Spleen (tissue), 11 donors: Measurements from ENCODE around the gene SLC6A18. TPM values are rescaled to one million over a fixed set of nuclear protein-coding genes. Genes with fewer than 3 reads are reported as not detected.
"Not testable (repeated sequence)": the region's sequence is repeated elsewhere in the genome, so short reads cannot be mapped to it uniquely, and the experiment has no call there.

Experiments used
- DNase-seq: peaks from one replicate; pipeline ENCODE4 v3.0.0-alpha.2; 2020
- H3K27ac ChIP-seq, 8 donors: fragments of 200-600 bp; sonication (generic) in 7 of 8; 1 replicate in 4 of 8; 2 replicates in 4 of 8; pipeline versions ENCODE4 v1.5.0 to v1.8.0; 2016 to 2021; ENCODE audit warnings: inconsistent platforms in 4 of 8, mild to moderate bottlenecking in 4 of 8, moderate library complexity in 1 of 8
- H3K27me3 ChIP-seq, 7 donors: fragments of 200-600 bp; sonication (generic) in 6 of 7; replicated peaks in 1 of 7; 1 replicate in 4 of 7; 2 replicates in 3 of 7; pipeline versions ENCODE4 v1.5.0 to v1.8.0; 2016 to 2021; ENCODE audit warnings: inconsistent platforms in 3 of 7, mild to moderate bottlenecking in 1 of 7
- H3K36me3 ChIP-seq, 6 donors: fragments of 200-600 bp; sonication (generic) in 5 of 6; 1 replicate in 4 of 6; 2 replicates in 2 of 6; pipeline versions ENCODE4 v1.5.0 to v1.8.0; 2016 to 2021; ENCODE audit warnings: inconsistent platforms in 2 of 6
- H3K4me1 ChIP-seq, 6 donors: fragments of 200-600 bp; sonication (generic) in 5 of 6; 1 replicate in 3 of 6; 2 replicates in 3 of 6; pipeline versions ENCODE4 v1.5.0 to v1.8.0; 2016 to 2021; ENCODE audit warnings: inconsistent platforms in 3 of 6
- H3K4me3 ChIP-seq, 8 donors: fragments of 200-600 bp; sonication (generic) in 7 of 8; 1 replicate in 4 of 8; 2 replicates in 4 of 8; pipeline versions ENCODE4 v1.5.0 to v1.8.0; 2016 to 2021; ENCODE audit warnings: inconsistent platforms in 4 of 8, mild to moderate bottlenecking in 4 of 8, moderate library complexity in 2 of 8
- H3K9me3 ChIP-seq, 8 donors: fragments of 200-600 bp; sonication (generic) in 7 of 8; 1 replicate in 4 of 8; 2 replicates in 4 of 8; pipeline versions ENCODE4 v1.5.0 to v1.8.0; 2016 to 2021; ENCODE audit warnings: inconsistent platforms in 4 of 8
- CTCF ChIP-seq, 11 experiments: fragments of 200-600 bp in 7 of 11; fragments of 450-650 bp in 4 of 11; sonication (generic) in 4 of 11; IDR thresholded peaks in 8 of 11; conservative IDR thresholded peaks in 3 of 11; 1 replicate in 7 of 11; 2 replicates in 4 of 11; pipeline versions ENCODE4 v1.4.0 to v1.8.0; 2016 to 2021; ENCODE audit warnings: antibody characterized with exemption in 11 of 11, inconsistent platforms in 4 of 11, mild to moderate bottlenecking in 1 of 11
- POLR2A ChIP-seq, 3 donors: fragments of 450-650 bp; IDR thresholded peaks; one replicate each; pipeline ENCODE4 v1.5.1; 2017; ENCODE audit warnings: antibody characterized with exemption in 3 of 3, mild to moderate bottlenecking in 1 of 3
- POLR2AphosphoS5 ChIP-seq, 3 donors: sonication (generic); formaldehyde crosslinking; IDR thresholded peaks; one replicate each; pipeline ENCODE4 v1.5.1; 2017; ENCODE audit warnings: antibody characterized with exemption in 3 of 3
- WGBS, 5 donors: extraction: QIAGEN DNeasy Blood & Tissue Kit in 3 of 5; methylation state at CpG; one replicate each; pipeline versions ENCODE4 v1.1.5 to v1.1.7; 2013 to 2018; 5-methylcytosine and 5-hydroxymethylcytosine counted together
- intact Hi-C: fragments of 100-400 bp; cut with DNase I; formaldehyde crosslinking; loops from one replicate; pipeline ENCODE4 v1.15.0; 2023; ENCODE audit warnings: low total_unique reads
- polyA plus RNA-seq, 3 donors: library from polyadenylated mRNA; stranded (reverse); fragments of 200-250 nt; gene quantifications; one replicate each; pipeline ENCODE4 v1.2.1, GENCODE V29; 2013
- total RNA-seq, 7 donors: library from RNA; depleted of rRNA in 3 of 7; stranded (reverse); fragments of >200 nt in 3 of 7; fragmentation: NEBNext Ultra II Directional in 4 of 7; extraction: Animal tissue kit (Norgen Biotek cat#: 25700) in 4 of 7; gene quantifications; one replicate each; pipeline versions ENCODE4 v1.1.0 to v1.2.1, GENCODE V29; 2016 to 2021
- donor health status: healthy with polysubstance abuse.
- donor health status: DM: no; HTN: no; CAD: no; lungs with moderate emphysema.
- donor health status: DM: no; HTN: no; CAD: no.
- donor health status: Bipolar disorder and iron deficiency.
- donor health status: healthy.
- donor health status: DM: no; HTN: no; CAD: no.
- donor health status: DM: yes; HTN: yes; CAD: no.

The SLC6A18 gene
- total and polyA plus RNA-seq, 10 donors, result not detected

GRCh38 chr5:1266791-1267190, 41.6 kb downstream of the SLC6A18 start:
- no peak overlapping the region for H3K27ac ChIP-seq
- no peak for TF ChIP-seq CTCF (IDR thresholded peaks at IDR 0.05 in 8 of 11, conservative IDR thresholded peaks at IDR 0.05 in 3 of 11)
- no peak for TF ChIP-seq POLR2A (IDR thresholded peaks at IDR 0.05)
- no peak for TF ChIP-seq POLR2AphosphoS5 (IDR thresholded peaks at IDR 0.05)
- no peak for DNase-seq
- no peaks in the 10 kb centered on the region for H3K36me3 ChIP-seq
- H3K9me3 ChIP-seq, result peaks cover 2 to 26% (median 16%) of the 10 kb centered on the region in 8 donors
- WGBS, 5 donors, result 88 to 97% (median 91%) methylated on average over 9 of the region's 9 CpGs
- no peaks in the 10 kb centered on the region for H3K4me1 ChIP-seq
- H3K4me3 ChIP-seq, result no peak overlapping the region
- H3K27me3 ChIP-seq, result peaks cover 0 to 4% (median 0%) of the 10 kb centered on the region in 7 donors
- intact Hi-C loops, result no loop called here

GRCh38 chr5:1267464-1267863, 42.3 kb downstream of the SLC6A18 start:
- H3K4me3 ChIP-seq, H3K4me1 ChIP-seq, intact Hi-C loops, DNase-seq, H3K27ac ChIP-seq, H3K36me3 ChIP-seq, H3K27me3 ChIP-seq: not testable (repeated sequence)
- peaks cover 0 to 19% (median 9%) of the 10 kb centered on the region in 8 donors for H3K9me3 ChIP-seq
- WGBS, 5 donors, result 91 to 96% (median 94%) methylated on average over 5 of the region's 5 CpGs

- 89 to 93% (median 92%) methylated on average over 12 to 13 of the region's 13 CpGs for WGBS, 5 donors
- no peak overlapping the region for H3K27ac ChIP-seq
- no peaks in the 10 kb centered on the region for H3K4me1 ChIP-seq
- peaks cover 0 to 4% (median 0%) of the 10 kb centered on the region in 7 donors for H3K27me3 ChIP-seq
- H3K9me3 ChIP-seq, result peaks cover 0 to 13% (median 3%) of the 10 kb centered on the region in 8 donors
- no peak for DNase-seq
- TF ChIP-seq POLR2AphosphoS5 (IDR thresholded peaks at IDR 0.05), result no peak
- TF ChIP-seq CTCF (IDR thresholded peaks at IDR 0.05 in 8 of 11, conservative IDR thresholded peaks at IDR 0.05 in 3 of 11), result no peak
- no peak for TF ChIP-seq POLR2A (IDR thresholded peaks at IDR 0.05)
- intact Hi-C loops, result no loop called here
- no peak overlapping the region for H3K4me3 ChIP-seq
- H3K36me3 ChIP-seq, result no peaks in the 10 kb centered on the region
These were observed 42.9 kb downstream of the SLC6A18 start for GRCh38 chr5:1268056-1268455.

- no peaks in the 10 kb centered on the region for H3K4me1 ChIP-seq
- peaks cover 0 to 7% (median 0%) of the 10 kb centered on the region in 8 donors for H3K9me3 ChIP-seq
- TF ChIP-seq POLR2AphosphoS5 (IDR thresholded peaks at IDR 0.05), result no peak
- no peak for TF ChIP-seq CTCF (IDR thresholded peaks at IDR 0.05 in 8 of 11, conservative IDR thresholded peaks at IDR 0.05 in 3 of 11)
- no peak for TF ChIP-seq POLR2A (IDR thresholded peaks at IDR 0.05)
- intact Hi-C loops, result no loop called here
- H3K27ac ChIP-seq, result no peak overlapping the region
- H3K27me3 ChIP-seq, result peaks cover 0 to 4% (median 0%) of the 10 kb centered on the region in 7 donors
- 80 to 89% (median 85%) methylated on average over 13 of the region's 13 CpGs for WGBS, 5 donors
- no peaks in the 10 kb centered on the region for H3K36me3 ChIP-seq
- H3K4me3 ChIP-seq, result no peak overlapping the region
- no peak for DNase-seq
These were observed 43.5 kb downstream of the SLC6A18 start for GRCh38 chr5:1268666-1269065.

- intact Hi-C loops, result no loop called here
- Histone ChIP-seq H3K36me3 (no peaks in the 10 kb centered on the region), H3K4me3 (no peak overlapping the region), H3K4me1 (no peaks in the 10 kb centered on the region), H3K27me3 (peaks cover 0 to 6% (median 0%) of the 10 kb centered on the region in 7 donors), H3K9me3 (no peaks in the 10 kb centered on the region), H3K27ac (no peak overlapping the region)
- 92 to 99% (median 95%) methylated on average over 20 to 22 of the region's 22 CpGs for WGBS, 5 donors
- TF ChIP-seq POLR2AphosphoS5 (IDR thresholded peaks at IDR 0.05) (no peak), CTCF (IDR thresholded peaks at IDR 0.05 in 8 of 11, conservative IDR thresholded peaks at IDR 0.05 in 3 of 11) (no peak), POLR2A (IDR thresholded peaks at IDR 0.05) (no peak)
- no peak for DNase-seq
These were observed 45.2 kb downstream of the SLC6A18 start for GRCh38 chr5:1270426-1270825.
